ENCODE measurements around the gene ARCN1. TPM values are rescaled to one million over a fixed set of nuclear protein-coding genes. Genes with fewer than 3 reads are reported as not detected.

The ARCN1 gene
- total and polyA plus RNA-seq, 9 of the 15 experiments (the other 6 are each of a cell fraction or from before 2014, with no cell fraction given), result 30.0 to 224 (median 76.4) TPM

GRCh38 chr11:118628031-118628430 lies 55.8 kb downstream of the ARCN1 start:
- Histone ChIP-seq H3K4me1 (replicated peaks in 1 of 2; ENCODE audit: control insufficient read depth in 2 of 2, insufficient read depth in 2 of 2, low read length in 2 of 2) (peaks cover 0 to 31% of the 10 kb centered on the region in 2 experiments; a peak in 3 of 5 replicates), H3K4me3 (no peak overlapping the region), H3K27ac (ENCODE audit: extremely low read depth, low read depth, low read length) (no peak overlapping the region), H3K79me2 (ENCODE audit: control insufficient read depth, insufficient read depth, low read length) (no peaks in the 10 kb centered on the region), H3K27me3 (ENCODE audit: control insufficient read depth in 2 of 2, insufficient read depth in 2 of 2, low read length in 2 of 2) (no peaks in the 10 kb centered on the region), H2AFZ (ENCODE audit: low read depth, low read length) (no peak overlapping the region), H3K36me3 (ENCODE audit: control insufficient read depth, insufficient read depth, low read length) (peaks cover 39% of the 10 kb centered on the region; the same call in 2 of the 3 replicates), H4K20me1 (replicated peaks; ENCODE audit: control insufficient read depth, insufficient read depth, low read length) (peaks cover 5% of the 10 kb centered on the region; the same call in 1 of the 2 replicates), H3K9me1 (ENCODE audit: control insufficient read depth, insufficient read depth, low read length) (no peaks in the 10 kb centered on the region), H3K4me2 (ENCODE audit: insufficient read depth, low read length) (no peak overlapping the region), H3K9ac (ENCODE audit: insufficient read depth in 1 of 2, low read depth in 2 of 2, low read length in 2 of 2) (peak overlapping the region in 1 of 2 experiments; percentile 26; a peak in 1 of 4 replicates), H3K9me3 (replicated peaks; ENCODE audit: control insufficient read depth, insufficient read depth, low read depth, low read length) (no peaks in the 10 kb centered on the region)
- 96% methylated on average over 14 of the region's 20 CpGs for WGBS (ENCODE audit: insufficient coverage, low coverage, missing lambda C conversion rate)
- CTCF ChIA-PET (ENCODE audit: low intra/inter-chr PET ratio), result no interaction called here
- POLR2A ChIA-PET, result interaction anchor here (0.6 to 0.7 kb wide), 2 partner anchors 162 to 443 kb away, joined by 3 read pairs; no protein-coding TSS in a partner anchor
- ATAC-seq (no peak), DNase-seq (ENCODE audit: extremely low read depth in 1 of 4, low spot score in 3 of 4) (no peak), FAIRE-seq (no peak)
- in situ Hi-C loops (cut with MboI), result no loop called here
- intact Hi-C loops (cut with micrococcal nuclease), result no loop called here
- TF ChIP-seq HMBOX1 (IDR thresholded peaks at IDR 0.05) (no peak), CHCHD3 (CRISPR knock-in tag; IDR thresholded peaks at IDR 0.05) (no peak), PHF8 (IDR thresholded peaks at IDR 0.05; ENCODE audit: borderline replicate concordance, low read length) (no peak), CBX1 (IDR thresholded peaks at IDR 0.05; ENCODE audit: low read depth) (no peak), TEAD1 (CRISPR knock-in tag; IDR thresholded peaks at IDR 0.05) (no peak), NR3C1 (CRISPR knock-in tag; IDR thresholded peaks at IDR 0.05) (no peak), ZNF263 (CRISPR knock-in tag; IDR thresholded peaks at IDR 0.05; ENCODE audit: borderline replicate concordance) (no peak), PHF21A (IDR thresholded peaks at IDR 0.05; ENCODE audit: borderline replicate concordance, low read depth) (no peak), ZNF561 (CRISPR knock-in tag; conservative IDR thresholded peaks at IDR 0.05) (no peak), SIRT6 (IDR thresholded peaks at IDR 0.05; ENCODE audit: low read depth, low read length) (no peak), ELF4 (CRISPR knock-in tag; IDR thresholded peaks at IDR 0.05) (no peak), SP1 (CRISPR knock-in tag; IDR thresholded peaks at IDR 0.05) (no peak), ATF1 (CRISPR knock-in tag; IDR thresholded peaks at IDR 0.05) (no peak), ATF1 (tag; IDR thresholded peaks at IDR 0.05) (no peak), TBP (optimal IDR thresholded peaks at IDR 0.05; ENCODE audit: low read depth, low read length) (no peak), CSDE1 (IDR thresholded peaks at IDR 0.05) (no peak), HES1 (IDR thresholded peaks at IDR 0.05; ENCODE audit: low read depth) (no peak), SAP30 (IDR thresholded peaks at IDR 0.05; ENCODE audit: borderline replicate concordance, insufficient read depth, low read depth, low read length, poor library complexity, severe bottlenecking) (no peak), ZBTB12 (CRISPR knock-in tag; IDR thresholded peaks at IDR 0.05) (no peak)
- BruUV-seq (replicated peaks), result no TSS peak

Measured in K562 (cell line).